Measurements from ENCODE around the gene STRN4.

DNA sequence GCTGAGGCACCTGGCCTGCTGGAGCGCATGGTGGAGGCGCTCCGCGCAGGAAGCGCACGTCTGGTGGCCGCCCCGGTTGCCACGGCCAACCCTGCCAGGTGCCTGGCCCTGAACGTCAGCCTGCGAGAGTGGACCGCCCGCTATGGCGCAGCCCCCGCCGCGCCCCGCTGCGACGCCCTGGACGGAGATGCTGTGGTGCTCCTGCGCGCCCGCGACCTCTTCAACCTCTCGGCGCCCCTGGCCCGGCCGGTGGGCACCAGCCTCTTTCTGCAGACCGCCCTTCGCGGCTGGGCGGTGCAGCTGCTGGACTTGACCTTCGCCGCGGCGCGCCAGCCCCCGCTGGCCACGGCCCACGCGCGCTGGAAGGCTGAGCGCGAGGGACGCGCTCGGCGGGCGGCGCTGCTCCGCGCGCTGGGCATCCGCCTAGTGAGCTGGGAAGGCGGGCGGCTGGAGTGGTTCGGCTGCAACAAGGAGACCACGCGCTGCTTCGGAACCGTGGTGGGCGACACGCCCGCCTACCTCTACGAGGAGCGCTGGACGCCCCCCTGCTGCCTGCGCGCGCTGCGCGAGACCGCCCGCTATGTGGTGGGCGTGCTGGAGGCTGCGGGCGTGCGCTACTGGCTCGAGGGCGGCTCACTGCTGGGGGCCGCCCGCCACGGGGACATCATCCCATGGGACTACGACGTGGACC is 9.7 kb upstream of the STRN4 start:
- TF ChIP-seq EP300 (IDR thresholded peaks at IDR 0.05) (no peak), POLR2A (IDR thresholded peaks at IDR 0.05) (no peak)
- TF ChIP-seq, protein P1, sequence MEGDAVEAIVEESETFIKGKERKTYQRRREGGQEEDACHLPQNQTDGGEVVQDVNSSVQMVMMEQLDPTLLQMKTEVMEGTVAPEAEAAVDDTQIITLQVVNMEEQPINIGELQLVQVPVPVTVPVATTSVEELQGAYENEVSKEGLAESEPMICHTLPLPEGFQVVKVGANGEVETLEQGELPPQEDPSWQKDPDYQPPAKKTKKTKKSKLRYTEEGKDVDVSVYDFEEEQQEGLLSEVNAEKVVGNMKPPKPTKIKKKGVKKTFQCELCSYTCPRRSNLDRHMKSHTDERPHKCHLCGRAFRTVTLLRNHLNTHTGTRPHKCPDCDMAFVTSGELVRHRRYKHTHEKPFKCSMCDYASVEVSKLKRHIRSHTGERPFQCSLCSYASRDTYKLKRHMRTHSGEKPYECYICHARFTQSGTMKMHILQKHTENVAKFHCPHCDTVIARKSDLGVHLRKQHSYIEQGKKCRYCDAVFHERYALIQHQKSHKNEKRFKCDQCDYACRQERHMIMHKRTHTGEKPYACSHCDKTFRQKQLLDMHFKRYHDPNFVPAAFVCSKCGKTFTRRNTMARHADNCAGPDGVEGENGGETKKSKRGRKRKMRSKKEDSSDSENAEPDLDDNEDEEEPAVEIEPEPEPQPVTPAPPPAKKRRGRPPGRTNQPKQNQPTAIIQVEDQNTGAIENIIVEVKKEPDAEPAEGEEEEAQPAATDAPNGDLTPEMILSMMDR (IDR thresholded peaks at IDR 0.05), result no peak

Data from tibial nerve (tissue), 4 donors.